OCI-LY7 (cell line): ENCODE data around the gene RBM41.
A peak's percentile ranks its signal among the peaks of the same experiment; 100 is the strongest.

ENCODE experiments used
- EZH2phosphoT487 ChIP-seq: fragments of 200-600 bp; sonication (generic); IDR thresholded peaks from 2 replicates; pipeline ENCODE4 v1.6.1; 2018; ENCODE audit warnings: low read depth, borderline replicate concordance, mild to moderate bottlenecking, mixed run types, antibody characterized with exemption, low read length, moderate library complexity, mixed read lengths
- TF ChIP-seq, protein P1 (sequence below): fragments of 200-600 bp; sonication (generic); conservative IDR thresholded peaks from 2 replicates; pipeline ENCODE4 v1.5.1; 2014; ENCODE audit warnings: mild to moderate bottlenecking, antibody characterized with exemption, low read length, moderate library complexity, mixed read lengths

DNA sequence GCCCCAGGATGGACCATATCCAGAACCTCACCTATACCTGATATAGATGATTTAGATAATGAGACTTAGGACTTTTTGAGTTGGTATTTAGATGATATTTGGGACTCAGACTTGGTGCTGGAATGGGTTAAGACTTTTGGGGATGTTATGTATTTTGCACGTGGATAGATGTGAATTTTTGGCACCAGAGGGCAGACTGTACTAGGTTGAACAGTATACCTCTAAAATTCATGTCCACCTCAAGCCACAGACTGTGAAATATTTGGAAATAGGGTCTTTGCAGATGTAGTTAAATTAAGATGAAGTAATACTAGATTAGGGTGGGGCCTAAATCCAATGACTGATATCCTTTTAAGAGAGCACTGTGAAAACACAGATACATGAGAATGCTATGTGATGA is 15.6 kb downstream of the RBM41 start:
- TF ChIP-seq, protein P1, sequence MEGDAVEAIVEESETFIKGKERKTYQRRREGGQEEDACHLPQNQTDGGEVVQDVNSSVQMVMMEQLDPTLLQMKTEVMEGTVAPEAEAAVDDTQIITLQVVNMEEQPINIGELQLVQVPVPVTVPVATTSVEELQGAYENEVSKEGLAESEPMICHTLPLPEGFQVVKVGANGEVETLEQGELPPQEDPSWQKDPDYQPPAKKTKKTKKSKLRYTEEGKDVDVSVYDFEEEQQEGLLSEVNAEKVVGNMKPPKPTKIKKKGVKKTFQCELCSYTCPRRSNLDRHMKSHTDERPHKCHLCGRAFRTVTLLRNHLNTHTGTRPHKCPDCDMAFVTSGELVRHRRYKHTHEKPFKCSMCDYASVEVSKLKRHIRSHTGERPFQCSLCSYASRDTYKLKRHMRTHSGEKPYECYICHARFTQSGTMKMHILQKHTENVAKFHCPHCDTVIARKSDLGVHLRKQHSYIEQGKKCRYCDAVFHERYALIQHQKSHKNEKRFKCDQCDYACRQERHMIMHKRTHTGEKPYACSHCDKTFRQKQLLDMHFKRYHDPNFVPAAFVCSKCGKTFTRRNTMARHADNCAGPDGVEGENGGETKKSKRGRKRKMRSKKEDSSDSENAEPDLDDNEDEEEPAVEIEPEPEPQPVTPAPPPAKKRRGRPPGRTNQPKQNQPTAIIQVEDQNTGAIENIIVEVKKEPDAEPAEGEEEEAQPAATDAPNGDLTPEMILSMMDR: peak; percentile 30; the same call in 1 of the 2 replicates
- no peak for TF ChIP-seq EZH2phosphoT487
